HPDE6-E6E7 (cell line): ENCODE data around the gene CROCC2.

Experiments used
- DNase-seq: peaks from one replicate; pipeline ENCODE4 v3.0.0; 2011; ENCODE audit warnings: missing footprints; ENCODE audit errors: extremely low spot score

CROCC2 gene

GRCh38 chr2:240891492-240892340 is 14.4 kb upstream of the CROCC2 start:
- DNase-seq: no peak

- DNase-seq: no peak
Measured at GRCh38 chr2:240892356-240892755, 13.8 kb upstream of the CROCC2 start.

GRCh38 chr2:240892925-240893324 is 13.2 kb upstream of the CROCC2 start:
- no peak for DNase-seq

- DNase-seq: peak; percentile 37
Measured at GRCh38 chr2:240893363-240893844, 12.7 kb upstream of the CROCC2 start.

GRCh38 chr2:240894006-240894405 is 12.1 kb upstream of the CROCC2 start:
- no peak for DNase-seq

- DNase-seq: no peak
Measured at GRCh38 chr2:240894836-240895558, 11.1 kb upstream of the CROCC2 start.

GRCh38 chr2:240895656-240896388 is 10.3 kb upstream of the CROCC2 start, which contains the start of gene MAB21L4:
MAB21L4 (minus strand) TSS chr2:240896156; CDS start chr2:240895997, 159 bp downstream.
- DNase-seq: peak; percentile 43

- DNase-seq: no peak
Measured at GRCh38 chr2:240896394-240896793, 9.7 kb upstream of the CROCC2 start.

- DNase-seq: peak; percentile 41
Measured at GRCh38 chr2:240896871-240897692, 9.1 kb upstream of the CROCC2 start.

GRCh38 chr2:240898108-240898730 is 7.9 kb upstream of the CROCC2 start:
- DNase-seq: no peak

- DNase-seq: no peak
Measured at GRCh38 chr2:240898731-240899467, 7.2 kb upstream of the CROCC2 start.

- DNase-seq: no peak
Measured at GRCh38 chr2:240899468-240899865, 6.7 kb upstream of the CROCC2 start.

GRCh38 chr2:240900141-240900860 is 5.8 kb upstream of the CROCC2 start:
- no peak for DNase-seq

- no peak for DNase-seq
Measured at GRCh38 chr2:240901986-240902614, 4.0 kb upstream of the CROCC2 start.

GRCh38 chr2:240902615-240903041 is 3.5 kb upstream of the CROCC2 start:
- DNase-seq: no peak

- DNase-seq: no peak
Measured at GRCh38 chr2:240903191-240904060, 2.7 kb upstream of the CROCC2 start.

GRCh38 chr2:240904216-240905175 is 1.6 kb upstream of the CROCC2 start:
- DNase-seq: no peak
